H4 (cell line): ENCODE measurements around the gene GPRIN3. TPM values are rescaled to one million over a fixed set of nuclear protein-coding genes. Genes with fewer than 3 reads are reported as not detected.

Experiments used
- DNase-seq: peaks from one replicate; pipeline ENCODE4 v3.0.0-alpha.2; 2015; ENCODE audit warnings: low spot score
- total RNA-seq: library from RNA; depleted of rRNA; stranded (reverse); fragments of >200 nt; shearing (Covaris generic); gene quantifications from 2 replicates; pipeline ENCODE4 v1.2.3, GENCODE V29; 2014

The GPRIN3 gene
- total RNA-seq, 1 experiment from 2014 or later, result 0.62 TPM

DNA sequence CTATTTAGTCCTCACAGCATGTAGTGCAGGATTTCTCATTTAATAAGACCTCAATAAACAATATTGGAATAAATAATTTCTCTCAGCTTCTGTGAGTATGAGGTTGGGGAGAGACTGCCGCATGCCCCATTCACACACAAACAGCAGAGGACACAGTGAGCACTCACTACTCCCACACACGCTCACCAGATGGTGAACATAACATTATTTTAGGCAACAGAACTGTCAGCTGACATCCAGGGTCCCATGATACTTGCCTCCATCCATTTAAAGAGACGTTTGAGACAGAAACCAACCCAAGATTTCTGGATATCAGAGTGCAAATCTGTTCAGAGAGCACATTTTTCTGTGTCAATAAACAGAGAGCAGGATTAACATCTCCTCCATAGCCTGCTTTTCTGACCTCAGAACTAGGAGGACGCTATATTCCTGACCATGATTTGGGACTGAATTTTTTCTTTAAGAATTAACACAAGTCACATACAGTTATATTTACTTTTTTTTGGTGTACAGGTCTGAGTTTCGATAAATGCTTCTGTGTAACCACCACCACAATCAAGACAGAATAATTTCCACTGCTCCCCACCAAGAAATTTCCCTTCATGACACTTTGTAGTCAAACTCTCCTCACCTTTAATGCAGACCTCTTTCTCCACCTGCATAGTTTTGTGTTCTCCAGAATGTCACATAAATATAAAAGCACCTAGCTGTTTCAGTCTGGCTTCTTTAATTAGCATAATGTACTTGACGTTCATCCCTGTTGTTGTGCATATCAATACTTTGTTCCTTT is 16.7 kb downstream of the GPRIN3 start:
- DNase-seq, result no peak

DNA sequence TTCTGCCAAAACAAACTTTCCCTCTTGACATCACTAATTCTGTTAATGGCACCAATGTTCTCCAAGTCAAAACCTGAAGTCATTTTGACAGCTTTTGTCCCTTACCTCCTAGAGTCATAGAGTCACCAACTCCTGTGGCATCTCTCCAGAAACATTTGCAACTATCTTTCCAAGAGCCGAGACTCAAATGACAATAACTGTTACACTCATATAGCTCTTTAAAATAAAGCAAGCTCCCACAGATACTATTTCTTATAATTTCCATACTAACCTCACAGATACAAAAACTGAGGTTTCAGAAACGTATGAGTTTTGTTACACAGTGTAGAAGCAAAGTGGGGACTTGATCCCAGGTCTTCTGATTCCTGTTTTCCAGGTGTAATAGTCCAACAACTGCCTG is 18.3 kb downstream of the GPRIN3 start:
- DNase-seq, result no peak

DNA sequence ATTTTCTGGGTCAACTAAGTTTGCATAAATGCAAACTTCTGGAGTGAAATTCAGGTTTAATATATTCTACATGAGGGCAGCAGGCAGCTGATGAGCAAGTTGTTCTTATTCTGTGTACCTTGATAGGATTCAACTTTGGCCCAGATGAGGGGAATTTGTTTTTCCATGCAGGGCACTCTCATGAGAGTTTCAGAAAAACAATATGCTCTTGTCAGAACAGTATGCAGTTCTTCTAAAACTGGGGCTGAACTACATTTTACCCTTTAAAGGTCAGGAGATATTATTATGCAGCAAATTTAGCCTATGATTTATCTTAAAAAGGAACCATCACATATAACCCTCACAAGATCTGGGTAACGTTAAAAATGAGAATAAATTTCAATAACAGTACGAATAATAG is 19.2 kb downstream of the GPRIN3 start:
- DNase-seq, result no peak

DNA sequence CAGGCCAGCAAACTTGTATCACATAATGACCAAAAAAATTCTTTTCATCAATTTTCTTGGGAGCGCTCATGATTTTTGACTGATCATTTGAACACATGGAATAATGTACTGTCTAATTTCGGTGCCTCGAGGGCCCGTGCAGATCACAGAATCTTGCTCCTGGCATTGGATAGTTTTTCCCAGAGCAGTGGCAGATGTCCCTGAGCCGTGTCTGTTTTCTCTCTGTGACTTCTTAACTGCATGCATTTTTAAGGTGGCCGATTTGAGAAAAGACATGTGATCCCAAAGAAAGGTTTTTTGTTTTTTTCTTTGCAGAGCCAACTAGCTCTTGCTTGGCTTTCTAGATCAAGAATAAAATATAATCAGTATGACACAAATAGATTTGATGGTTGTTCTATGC is 19.7 kb downstream of the GPRIN3 start:
- DNase-seq, result no peak

DNA sequence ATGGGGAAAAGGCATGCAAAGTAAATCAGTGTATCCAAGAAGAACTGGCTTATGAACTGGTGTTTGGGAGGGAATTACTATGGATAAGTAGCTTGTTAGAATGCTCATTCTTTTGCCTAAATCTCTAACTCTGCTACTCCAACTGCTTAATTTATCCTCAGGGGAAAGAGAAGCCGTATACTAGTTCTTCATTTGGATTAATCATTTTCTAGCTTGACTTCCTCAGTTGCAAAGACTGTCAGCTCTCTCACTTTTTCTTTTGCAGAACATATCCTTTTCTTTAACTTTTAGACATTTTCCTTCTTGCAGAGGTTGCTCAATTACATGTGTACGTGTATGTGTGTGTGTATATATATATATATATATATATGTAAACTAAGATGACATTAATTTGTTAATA is 21.9 kb downstream of the GPRIN3 start:
- DNase-seq, result no peak

DNA sequence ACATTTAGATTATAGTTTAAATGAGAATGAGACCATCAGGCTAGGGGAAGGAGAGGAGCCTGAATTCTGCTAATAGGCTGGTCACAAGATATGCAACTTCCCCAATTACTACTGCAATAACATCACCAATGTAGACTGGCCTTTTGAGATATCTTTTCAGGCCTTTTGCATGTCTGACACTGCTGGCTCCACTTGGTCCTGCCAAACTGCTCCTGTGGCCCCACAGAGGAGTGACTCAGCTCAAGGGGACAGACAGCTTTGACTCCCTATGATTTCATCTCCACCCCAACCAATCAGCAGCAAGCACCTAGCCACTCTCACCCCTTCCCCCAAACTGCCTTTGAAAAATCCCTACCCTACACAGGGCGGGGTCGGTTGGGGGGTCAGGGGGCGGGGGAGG is 22.8 kb downstream of the GPRIN3 start:
- peak; percentile 20 for DNase-seq

DNA sequence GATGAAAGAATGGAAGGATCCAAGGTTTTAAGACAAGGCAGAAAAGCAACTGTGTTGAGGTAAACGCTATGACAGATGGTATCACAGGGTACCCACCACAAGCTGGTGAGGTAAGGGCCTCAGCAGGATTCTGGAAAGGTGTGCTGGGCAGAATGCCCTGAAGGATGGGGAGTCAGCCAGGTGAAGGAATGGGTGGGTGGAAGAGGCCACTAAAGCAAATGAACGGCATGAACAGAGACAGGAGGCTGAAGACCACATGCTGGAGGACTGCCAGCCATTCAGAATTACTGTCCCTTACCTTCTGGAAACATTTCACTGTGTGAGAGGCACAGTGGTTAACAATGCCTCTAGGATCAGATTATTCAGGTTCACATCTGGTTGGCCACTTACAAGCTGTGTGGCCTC is 23.6 kb downstream of the GPRIN3 start:
- DNase-seq, result no peak

DNA sequence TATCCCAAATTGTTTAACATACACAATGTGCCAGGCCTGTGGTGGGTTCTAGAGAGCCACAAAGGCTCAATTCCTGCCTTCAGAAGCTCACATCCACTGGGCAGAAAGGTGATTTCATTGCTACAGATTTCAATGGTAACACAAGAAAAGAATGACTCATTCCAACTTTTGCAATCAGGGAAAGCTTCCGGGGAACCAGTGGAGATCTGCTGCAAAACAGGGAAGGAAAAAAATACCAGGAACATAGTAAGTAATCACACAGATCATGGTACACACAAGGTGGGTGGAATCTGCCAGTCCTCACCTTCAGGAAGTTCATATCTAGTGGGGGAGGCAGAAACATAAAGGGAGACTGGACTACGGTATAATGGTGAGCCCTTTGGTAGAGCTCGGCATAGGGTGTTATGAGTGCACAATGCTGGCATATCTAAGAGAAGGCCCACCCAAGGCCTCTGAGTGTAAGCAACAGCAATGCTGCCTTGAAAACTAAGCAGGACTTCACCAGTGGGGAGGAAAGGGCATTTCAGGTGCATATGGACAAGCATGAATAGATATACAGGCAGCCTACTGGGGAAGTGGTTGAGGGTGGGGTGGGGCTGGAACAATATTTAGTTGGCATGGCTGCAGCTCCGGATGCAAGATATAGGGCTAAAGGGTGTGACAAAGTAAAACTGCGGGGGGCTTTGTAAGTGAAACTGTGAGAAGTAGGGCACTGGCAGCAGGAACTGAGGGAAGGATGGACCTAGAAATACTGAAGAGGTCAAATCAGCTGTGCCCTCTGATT is 24.2 kb downstream of the GPRIN3 start:
- peak; percentile 48 for DNase-seq

DNA sequence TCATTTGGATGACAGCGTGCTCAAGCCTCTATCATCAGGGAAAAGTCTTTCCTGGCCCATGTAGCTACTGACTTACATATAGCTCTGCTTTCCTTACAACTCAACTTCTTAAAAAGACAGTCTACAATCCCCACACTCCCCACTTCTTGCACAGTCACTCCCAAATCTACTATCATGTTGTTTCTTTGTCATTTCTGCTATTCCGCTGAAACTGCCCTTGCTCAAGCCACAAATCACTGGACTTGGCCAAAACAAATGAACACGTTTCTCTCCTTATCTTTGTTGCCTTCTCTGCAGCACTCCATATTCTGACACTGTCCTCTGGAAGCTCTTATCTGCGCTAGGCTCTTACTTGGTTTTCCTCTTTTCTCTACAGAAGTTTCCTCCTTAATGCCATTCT is 28.2 kb downstream of the GPRIN3 start:
- DNase-seq, result no peak

DNA sequence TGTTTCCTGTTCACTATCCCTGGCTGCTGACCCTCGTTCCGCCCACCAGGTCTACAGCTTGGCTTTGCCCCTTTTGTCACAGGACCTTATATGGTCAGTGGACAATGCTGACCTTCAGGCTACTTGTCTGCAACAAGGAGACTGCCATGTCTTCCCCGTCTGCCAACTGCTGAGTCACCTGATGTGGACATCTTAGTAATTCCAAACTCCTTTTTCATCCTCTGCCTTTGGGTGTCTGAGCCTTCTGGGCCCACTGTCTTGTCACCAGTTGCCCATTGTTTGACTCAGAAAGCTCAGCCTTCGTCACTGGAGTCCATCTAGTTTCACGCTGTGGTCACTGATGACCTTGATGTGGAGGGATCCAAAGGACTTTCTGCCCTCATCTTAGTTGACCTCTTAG is 30.2 kb downstream of the GPRIN3 start:
- DNase-seq, result no peak

DNA sequence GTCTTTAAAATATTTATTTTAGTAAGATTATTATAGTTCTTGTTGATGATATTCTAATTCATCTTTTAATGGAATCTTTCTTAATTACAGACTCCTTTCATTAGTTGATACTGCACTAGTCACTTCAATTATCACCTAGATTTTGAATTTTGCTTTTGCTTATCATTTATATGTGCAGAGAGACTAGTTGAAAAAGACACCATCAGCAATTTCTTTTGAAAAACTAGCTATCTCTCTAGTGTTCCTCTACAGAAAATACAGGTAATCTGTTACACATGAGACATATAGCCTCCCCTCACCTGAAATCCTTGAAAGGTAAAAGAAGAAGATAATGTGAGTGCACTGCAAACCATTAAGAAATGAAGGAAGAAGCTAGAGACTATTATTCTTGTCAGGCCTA is 31.3 kb downstream of the GPRIN3 start:
- DNase-seq, result no peak

DNA sequence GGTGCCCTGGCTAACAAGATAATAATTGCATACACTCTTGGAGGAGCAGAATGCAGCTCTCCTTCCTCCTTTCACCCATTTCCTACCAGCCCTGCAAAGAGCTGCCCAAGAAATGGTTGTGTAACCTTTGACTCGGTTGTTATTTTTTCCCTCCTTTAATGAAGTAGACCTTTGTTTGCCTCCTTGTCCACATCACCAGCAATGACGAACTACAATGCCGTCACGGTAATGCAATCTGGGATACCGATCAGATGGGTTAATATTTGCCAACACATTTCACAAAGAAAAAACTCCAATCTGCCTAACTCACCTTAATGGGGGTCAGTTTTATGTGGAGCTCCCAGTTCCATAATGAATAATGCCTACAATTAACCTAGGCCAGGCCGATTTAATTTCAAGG is 32.0 kb downstream of the GPRIN3 start:
- no peak for DNase-seq

DNA sequence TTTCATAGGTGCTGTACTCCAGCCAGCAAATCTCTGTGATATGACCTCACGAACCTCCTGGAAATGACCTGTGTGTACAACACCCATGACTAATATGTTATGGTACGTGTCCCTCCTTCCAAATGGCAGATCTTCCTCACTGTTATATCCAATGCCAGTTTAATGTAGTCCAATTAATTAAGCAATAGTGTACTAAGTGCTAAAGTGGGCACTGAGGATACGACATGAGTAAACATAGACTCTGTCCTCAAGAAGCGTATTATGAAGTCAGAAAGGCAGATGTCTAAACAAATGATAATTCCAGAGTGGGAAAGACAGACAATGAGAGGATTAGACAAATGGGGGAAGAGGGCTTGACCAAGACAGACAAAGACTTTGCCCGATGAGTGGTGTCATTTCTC is 33.9 kb downstream of the GPRIN3 start:
- no peak for DNase-seq

DNA sequence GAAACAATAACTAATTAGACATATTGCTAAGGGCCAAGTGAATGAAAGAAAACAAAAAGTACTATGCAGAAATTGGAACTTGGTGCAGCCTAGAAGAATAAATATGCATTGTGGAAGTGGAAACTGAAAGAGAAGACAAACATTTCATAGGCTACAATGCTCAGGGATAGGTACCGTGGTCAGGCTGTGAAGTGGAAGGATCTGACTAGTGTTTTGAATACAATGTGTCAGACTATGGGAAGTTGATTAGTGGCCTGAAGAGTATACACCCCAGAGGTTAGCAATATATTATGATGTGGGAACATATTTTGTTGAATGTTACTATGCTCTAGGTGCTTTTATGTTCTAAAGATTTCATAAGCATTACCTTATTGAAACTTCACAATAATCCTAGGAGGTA is 36.8 kb downstream of the GPRIN3 start:
- no peak for DNase-seq

DNA sequence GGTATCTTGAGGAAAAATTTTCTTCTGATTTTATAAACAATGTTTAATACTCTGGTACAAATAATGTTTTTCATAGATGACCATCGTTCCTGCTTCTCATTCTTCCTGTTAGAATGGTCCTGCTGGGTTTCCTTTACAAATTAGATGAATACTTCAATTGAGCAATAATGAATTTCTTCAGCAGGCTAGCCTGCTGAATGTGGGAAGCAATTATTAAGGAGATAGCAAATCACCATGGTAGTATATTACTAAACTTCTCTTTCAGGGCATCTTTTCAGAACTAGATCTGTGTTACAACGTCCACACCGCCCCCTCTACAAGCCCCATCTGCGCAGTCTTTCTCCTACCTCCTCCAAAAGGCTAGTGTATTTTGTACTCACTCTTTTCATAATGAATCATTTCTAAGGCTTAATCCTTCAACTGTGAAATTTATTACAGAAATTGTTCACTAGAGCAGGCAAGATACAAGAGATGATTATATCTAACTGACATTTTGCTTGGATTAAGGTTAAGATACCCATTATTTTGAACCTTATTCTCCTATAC is 38.4 kb downstream of the GPRIN3 start:
- no peak for DNase-seq

DNA sequence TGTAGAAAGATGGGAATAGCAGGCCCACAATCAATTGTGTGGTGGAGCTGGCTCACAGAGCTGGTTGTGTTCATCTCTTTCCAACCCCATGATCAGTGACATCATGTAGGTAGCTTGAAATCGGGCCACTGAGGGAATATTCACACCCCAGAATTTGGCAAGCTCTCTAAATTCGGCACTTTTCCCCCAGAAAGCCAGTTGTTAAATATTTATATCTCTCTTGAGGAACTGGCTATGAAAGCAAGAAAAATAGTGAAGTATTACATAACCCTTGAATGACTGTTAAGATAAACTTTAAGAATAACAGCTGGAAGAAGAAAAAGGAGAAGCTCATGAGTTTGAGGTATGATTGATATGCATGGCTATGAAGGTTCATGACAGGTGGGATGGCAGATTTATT is 38.9 kb downstream of the GPRIN3 start:
- DNase-seq, result no peak

DNA sequence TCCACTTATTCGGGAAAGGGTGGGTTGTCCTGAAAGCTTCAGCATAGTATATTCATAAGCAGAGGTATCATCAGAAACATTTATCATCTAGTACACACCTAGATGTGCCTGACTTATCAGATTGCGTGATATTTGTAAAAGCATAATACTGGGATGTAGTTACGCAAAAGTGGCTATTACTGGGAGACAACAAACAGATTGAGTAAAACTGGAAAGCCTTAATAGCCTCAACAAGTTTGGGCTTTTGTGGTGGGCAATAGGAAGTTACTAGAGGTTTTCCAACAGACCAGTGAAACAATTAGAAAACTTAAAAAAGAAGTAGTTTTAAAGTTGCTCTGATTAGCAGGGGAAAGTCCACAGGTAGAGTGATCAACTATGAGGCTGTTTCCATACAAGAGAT is 39.8 kb downstream of the GPRIN3 start:
- DNase-seq, result no peak

DNA sequence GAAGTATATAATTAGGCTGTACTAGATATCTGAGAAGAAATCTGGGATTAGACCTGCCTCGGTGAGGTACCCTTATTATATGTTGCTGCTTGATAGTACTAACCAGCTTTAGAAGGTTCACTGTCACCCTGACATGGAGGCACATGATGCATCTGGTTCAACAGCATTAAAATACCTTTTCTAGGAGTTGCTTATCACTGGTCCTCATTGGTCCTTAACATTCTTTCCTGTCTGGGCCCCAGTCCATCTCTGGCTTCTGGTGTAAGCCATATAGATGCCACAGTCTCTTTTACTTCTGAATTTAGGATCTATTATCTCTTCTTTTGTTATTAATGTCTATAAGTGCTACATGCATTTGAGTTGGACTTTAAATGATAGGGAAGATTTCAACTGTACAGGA is 40.2 kb downstream of the GPRIN3 start:
- DNase-seq, result no peak

DNA sequence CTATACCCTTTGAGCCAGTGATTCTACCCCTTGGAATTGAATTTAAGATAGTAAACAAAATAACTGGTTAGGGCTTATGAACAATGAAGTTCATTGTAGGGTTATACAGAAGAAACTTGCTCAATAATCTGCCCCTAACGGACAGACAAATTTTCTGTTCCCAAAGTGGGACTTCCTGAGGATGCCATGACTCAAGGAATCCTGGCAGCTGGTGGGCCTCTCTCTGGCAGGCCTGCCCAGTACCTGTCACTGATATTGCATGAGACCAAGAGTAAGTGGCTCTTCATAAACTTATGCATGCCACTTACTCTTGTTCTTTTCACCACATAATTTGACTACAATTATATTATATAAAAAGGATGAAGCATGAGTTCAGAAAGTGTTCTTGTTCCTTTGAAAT is 41.5 kb downstream of the GPRIN3 start:
- no peak for DNase-seq

DNA sequence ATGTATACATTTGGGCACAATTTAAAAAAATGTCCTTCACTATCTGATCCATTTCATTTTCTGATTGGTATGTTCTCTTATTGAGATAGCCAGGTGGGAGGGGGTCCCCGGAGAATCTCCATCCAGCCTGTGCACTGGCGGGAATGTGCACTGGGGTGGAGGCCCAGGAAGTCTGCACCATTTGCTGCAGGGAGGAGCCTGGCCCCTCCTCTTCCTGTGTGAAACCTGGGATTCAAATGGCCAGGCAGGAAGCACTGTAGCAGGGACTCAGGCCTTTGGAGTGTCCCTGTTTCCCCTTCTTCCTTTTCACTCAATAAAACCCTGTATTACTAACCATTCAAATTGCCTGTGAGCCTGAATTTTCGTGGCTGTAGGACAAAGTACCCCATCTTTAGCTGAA is 44.3 kb downstream of the GPRIN3 start:
- DNase-seq, result no peak

DNA sequence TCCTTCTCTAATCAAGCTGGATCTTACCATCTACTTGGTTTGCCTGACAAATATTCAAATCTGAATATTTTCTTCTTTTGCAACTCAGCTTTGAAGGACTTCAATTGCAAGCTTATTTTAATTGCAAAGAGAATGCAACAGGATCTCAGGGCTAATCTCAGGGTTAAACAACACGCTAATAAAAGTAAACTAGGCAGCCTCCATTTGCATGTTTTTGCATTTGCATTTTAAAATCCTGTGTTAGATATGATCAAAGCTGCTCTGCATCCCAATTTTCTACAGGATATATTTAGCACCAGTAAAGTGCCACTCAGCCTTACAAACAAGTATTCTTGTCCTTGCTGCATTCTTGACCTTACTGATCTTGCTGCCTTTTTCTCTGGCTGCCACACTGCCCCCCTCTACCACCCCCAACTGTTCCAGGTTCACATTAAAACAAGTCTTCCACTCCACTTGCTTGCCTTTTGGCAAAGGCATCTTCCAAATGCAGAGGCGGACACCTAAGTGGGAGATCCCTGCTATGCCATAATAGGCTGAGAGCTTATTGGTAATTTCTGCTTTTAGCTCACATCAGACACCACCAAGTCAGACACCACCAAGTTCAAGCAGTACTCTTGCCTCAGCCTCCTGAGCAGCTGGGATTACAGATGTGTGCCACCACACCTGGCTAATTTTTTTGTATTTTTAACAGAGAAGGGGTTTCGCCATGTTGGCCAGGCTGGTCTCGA is 48.1 kb downstream of the GPRIN3 start:
- no peak for DNase-seq

DNA sequence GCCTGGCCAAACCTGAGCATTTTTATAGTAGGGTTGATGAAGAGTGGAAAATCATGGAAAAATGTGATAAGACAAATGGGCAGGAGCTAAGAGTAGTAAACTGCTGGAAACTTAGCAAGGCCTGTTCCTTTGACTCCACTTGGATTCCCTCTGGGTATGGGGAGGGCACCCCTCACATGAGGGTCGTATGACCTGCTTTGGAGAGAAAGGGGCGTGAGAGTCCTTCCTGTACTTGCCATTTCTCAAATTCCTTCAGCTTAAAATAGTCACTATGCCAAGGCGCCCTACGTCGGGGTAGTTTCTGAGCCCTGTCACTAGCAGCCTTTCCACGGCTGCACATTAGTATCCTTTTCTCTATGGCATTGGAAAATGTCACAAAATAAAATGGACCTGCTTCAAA is 49.1 kb downstream of the GPRIN3 start:
- DNase-seq, result no peak

DNA sequence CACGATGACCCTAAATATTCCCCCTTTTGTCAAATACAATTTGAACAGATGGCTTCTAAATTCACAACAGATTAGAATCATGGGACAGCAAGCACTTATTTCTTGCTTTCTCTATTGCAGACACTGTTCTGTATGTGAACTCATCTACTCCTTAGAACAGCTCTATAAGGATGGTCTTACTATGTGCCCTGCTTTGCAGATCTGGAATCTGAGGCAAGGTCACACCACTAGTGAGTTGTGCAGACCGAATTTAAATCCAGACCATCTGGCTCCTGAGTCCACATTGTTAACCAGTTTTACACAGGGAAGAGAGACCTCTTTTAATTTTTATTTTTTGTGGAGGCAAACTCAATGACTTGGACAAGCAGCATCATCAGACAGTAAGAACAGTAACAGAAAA is 50.2 kb downstream of the GPRIN3 start:
- no peak for DNase-seq
